SK-N-SH treated with all-trans-retinoic acid at 6 μM for 48 hours (cell line): Measurements from ENCODE around the gene NR2C1.

ENCODE experiments used
- ATAC-seq: fragments of 200-7000 bp; cut with Tn5 transposase; 3 replicates; pipeline ENCODE4 v1.9.1; 2020; ENCODE audit warnings: mild to moderate bottlenecking, moderate library complexity
- ARNTL ChIP-seq: fragments of 450-650 bp; formaldehyde crosslinking; IDR thresholded peaks from 2 replicates; pipeline ENCODE4 v1.5.0; 2020; ENCODE audit warnings: low read depth, mild to moderate bottlenecking, moderate library complexity, borderline replicate concordance
- BACH2 ChIP-seq: fragments of 250-450 bp; sonication (Bioruptor Pico); IDR thresholded peaks from 2 replicates; pipeline ENCODE4 v1.9.0; 2021; ENCODE audit warnings: mild to moderate bottlenecking, borderline replicate concordance
- CREB5 ChIP-seq: fragments of 250-450 bp; sonication (Bioruptor Pico); IDR thresholded peaks from 2 replicates; pipeline ENCODE4 v1.5.1; 2020; ENCODE audit warnings: low read depth, mild to moderate bottlenecking, moderate library complexity
- CSDC2 ChIP-seq: fragments of 250-450 bp; sonication (Bioruptor Pico); IDR thresholded peaks from 2 replicates; pipeline ENCODE4 v1.5.0; 2020; ENCODE audit warnings: mild to moderate bottlenecking, moderate library complexity
- ESRRG ChIP-seq: fragments of 250-450 bp; sonication (Bioruptor Pico); IDR thresholded peaks from 2 replicates; pipeline ENCODE4 v1.6.1; 2021; ENCODE audit warnings: mild to moderate bottlenecking
- GLIS3 ChIP-seq: fragments of 250-450 bp; sonication (Bioruptor Pico); IDR thresholded peaks from 2 replicates; pipeline ENCODE4 v1.5.0; 2020; ENCODE audit warnings: mild to moderate bottlenecking, moderate library complexity
- ISL1 ChIP-seq: fragments of 250-450 bp; sonication (Bioruptor Pico); IDR thresholded peaks from 2 replicates; pipeline ENCODE4 v2.1.2; 2022; ENCODE audit warnings: mild to moderate bottlenecking, moderate library complexity
- OSR1 ChIP-seq: fragments of 250-450 bp; sonication (Bioruptor Pico); IDR thresholded peaks from 2 replicates; pipeline ENCODE4 v1.8.0; 2022; ENCODE audit warnings: moderate library complexity, mild to moderate bottlenecking, inconsistent platforms
- PPARA ChIP-seq: fragments of 250-450 bp; sonication (Bioruptor Pico); IDR thresholded peaks from 2 replicates; pipeline ENCODE4 v1.5.0; 2020; ENCODE audit warnings: mild to moderate bottlenecking, borderline replicate concordance
- RARB ChIP-seq: fragments of 250-450 bp; sonication (Bioruptor Pico); IDR thresholded peaks from 2 replicates; pipeline ENCODE4 v1.8.0; 2021; ENCODE audit warnings: mild to moderate bottlenecking, moderate library complexity
- SNAI2 ChIP-seq: fragments of 250-450 bp; sonication (Bioruptor Pico); IDR thresholded peaks from 2 replicates; pipeline ENCODE4 v1.5.0; 2020; ENCODE audit warnings: mild to moderate bottlenecking, moderate library complexity
- TCF4 ChIP-seq: fragments of 250-450 bp; sonication (Bioruptor Pico); IDR thresholded peaks from 2 replicates; pipeline ENCODE4 v1.8.0; 2021; ENCODE audit warnings: mild to moderate bottlenecking, moderate library complexity, borderline replicate concordance
- TOX ChIP-seq: fragments of 250-450 bp; sonication (Bioruptor Pico); IDR thresholded peaks from 2 replicates; pipeline ENCODE4 v1.8.0; 2021; ENCODE audit warnings: mild to moderate bottlenecking, moderate library complexity, borderline replicate concordance
- TSHZ2 ChIP-seq: fragments of 250-450 bp; sonication (Bioruptor Pico); IDR thresholded peaks from 2 replicates; pipeline ENCODE4 v1.5.0; 2020; ENCODE audit warnings: mild to moderate bottlenecking, moderate library complexity
- ZC3H10 ChIP-seq: fragments of 250-450 bp; sonication (Bioruptor Pico); IDR thresholded peaks from 2 replicates; pipeline ENCODE4 v1.5.1; 2021; ENCODE audit warnings: mild to moderate bottlenecking, moderate library complexity
- ZFP3 ChIP-seq: fragments of 250-450 bp; sonication (Bioruptor Pico); IDR thresholded peaks from 2 replicates; pipeline ENCODE4 v1.5.0; 2020; ENCODE audit warnings: mild to moderate bottlenecking, moderate library complexity
- ZFP30 ChIP-seq: fragments of 450-650 bp; formaldehyde crosslinking; IDR thresholded peaks from 2 replicates; pipeline ENCODE4 v1.5.0; 2022; ENCODE audit warnings: mild to moderate bottlenecking, moderate library complexity
- ZNF565 ChIP-seq: fragments of 450-650 bp; formaldehyde crosslinking; conservative IDR thresholded peaks from 2 replicates; pipeline ENCODE4 v1.5.0; 2020; ENCODE audit warnings: low read depth, mild to moderate bottlenecking, moderate library complexity
- ZNF70 ChIP-seq: fragments of 450-650 bp; formaldehyde crosslinking; IDR thresholded peaks from 2 replicates; pipeline ENCODE4 v1.5.0; 2020; ENCODE audit warnings: mild to moderate bottlenecking, moderate library complexity
- ZNF8 ChIP-seq: fragments of 450-650 bp; formaldehyde crosslinking; IDR thresholded peaks from 2 replicates; pipeline ENCODE4 v1.5.0; 2020; ENCODE audit warnings: mild to moderate bottlenecking, moderate library complexity
- TF ChIP-seq, protein P1 (sequence below): fragments of 250-450 bp; sonication (Bioruptor Pico); IDR thresholded peaks from 2 replicates; pipeline ENCODE4 v1.8.0; 2021; ENCODE audit warnings: low read depth, mild to moderate bottlenecking, moderate library complexity, borderline replicate concordance
- TF ChIP-seq, protein P2 (sequence below): fragments of 250-450 bp; sonication (Bioruptor Pico); IDR thresholded peaks from 2 replicates; pipeline ENCODE4 v1.8.0; 2020; ENCODE audit warnings: mild to moderate bottlenecking, moderate library complexity, borderline replicate concordance
- TF ChIP-seq, protein P3 (sequence below): fragments of 250-450 bp; sonication (Bioruptor Pico); IDR thresholded peaks from 2 replicates; pipeline ENCODE4 v1.5.1; 2021; ENCODE audit warnings: mild to moderate bottlenecking, moderate library complexity

The NR2C1 gene

DNA sequence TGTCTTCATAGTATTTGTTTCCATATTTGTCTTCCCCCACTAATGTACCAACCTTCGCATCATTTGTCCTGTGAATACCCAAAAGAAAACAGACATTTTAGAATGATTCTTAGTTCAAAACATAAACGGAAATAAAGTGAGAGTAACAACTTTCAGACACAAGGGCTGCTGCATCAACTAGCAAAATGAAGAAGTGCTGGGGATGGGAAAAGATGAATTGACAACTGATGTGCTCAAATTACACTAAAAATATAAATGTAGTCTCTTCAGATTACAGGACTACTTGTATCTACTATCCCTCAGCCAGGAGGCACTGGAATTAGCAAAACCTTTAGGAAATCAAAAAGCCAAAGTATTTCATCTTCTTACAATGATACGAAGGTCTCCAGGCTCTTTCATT lies 70.7 kb downstream of the NR2C1 start:
- no peak for TF ChIP-seq ARNTL (CRISPR knock-in tag)
- peak; percentile 8 for ATAC-seq

GRCh38 chr12:94998326-94998725 lies 75.1 kb downstream of the NR2C1 start:
- no peak for TF ChIP-seq ZFP30 (CRISPR knock-in tag)
- TF ChIP-seq TOX (CRISPR knock-in tag), result no peak
- no peak for TF ChIP-seq GLIS3 (CRISPR knock-in tag)
- TF ChIP-seq ESRRG (CRISPR knock-in tag), result no peak
- TF ChIP-seq PPARA (CRISPR knock-in tag), result no peak
- no peak for TF ChIP-seq ZNF565 (CRISPR knock-in tag)
- no peak for TF ChIP-seq OSR1 (CRISPR knock-in tag)
- no peak for TF ChIP-seq RARB (CRISPR knock-in tag)
- TF ChIP-seq SNAI2 (CRISPR knock-in tag), result no peak
- no peak for TF ChIP-seq CREB5 (CRISPR knock-in tag)
- TF ChIP-seq CSDC2, result no peak
- TF ChIP-seq, protein P1, sequence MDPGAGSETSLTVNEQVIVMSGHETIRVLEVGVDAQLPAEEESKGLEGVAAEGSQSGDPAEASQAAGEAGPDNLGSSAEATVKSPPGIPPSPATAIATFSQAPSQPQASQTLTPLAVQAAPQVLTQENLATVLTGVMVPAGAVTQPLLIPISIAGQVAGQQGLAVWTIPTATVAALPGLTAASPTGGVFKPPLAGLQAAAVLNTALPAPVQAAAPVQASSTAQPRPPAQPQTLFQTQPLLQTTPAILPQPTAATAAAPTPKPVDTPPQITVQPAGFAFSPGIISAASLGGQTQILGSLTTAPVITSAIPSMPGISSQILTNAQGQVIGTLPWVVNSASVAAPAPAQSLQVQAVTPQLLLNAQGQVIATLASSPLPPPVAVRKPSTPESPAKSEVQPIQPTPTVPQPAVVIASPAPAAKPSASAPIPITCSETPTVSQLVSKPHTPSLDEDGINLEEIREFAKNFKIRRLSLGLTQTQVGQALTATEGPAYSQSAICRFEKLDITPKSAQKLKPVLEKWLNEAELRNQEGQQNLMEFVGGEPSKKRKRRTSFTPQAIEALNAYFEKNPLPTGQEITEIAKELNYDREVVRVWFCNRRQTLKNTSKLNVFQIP (CRISPR knock-in tag), result no peak
- no peak for TF ChIP-seq ZC3H10 (CRISPR knock-in tag)
- TF ChIP-seq ZNF70 (CRISPR knock-in tag), result no peak
- no peak for TF ChIP-seq ZNF8
- no peak for TF ChIP-seq ISL1
- TF ChIP-seq, protein P2, sequence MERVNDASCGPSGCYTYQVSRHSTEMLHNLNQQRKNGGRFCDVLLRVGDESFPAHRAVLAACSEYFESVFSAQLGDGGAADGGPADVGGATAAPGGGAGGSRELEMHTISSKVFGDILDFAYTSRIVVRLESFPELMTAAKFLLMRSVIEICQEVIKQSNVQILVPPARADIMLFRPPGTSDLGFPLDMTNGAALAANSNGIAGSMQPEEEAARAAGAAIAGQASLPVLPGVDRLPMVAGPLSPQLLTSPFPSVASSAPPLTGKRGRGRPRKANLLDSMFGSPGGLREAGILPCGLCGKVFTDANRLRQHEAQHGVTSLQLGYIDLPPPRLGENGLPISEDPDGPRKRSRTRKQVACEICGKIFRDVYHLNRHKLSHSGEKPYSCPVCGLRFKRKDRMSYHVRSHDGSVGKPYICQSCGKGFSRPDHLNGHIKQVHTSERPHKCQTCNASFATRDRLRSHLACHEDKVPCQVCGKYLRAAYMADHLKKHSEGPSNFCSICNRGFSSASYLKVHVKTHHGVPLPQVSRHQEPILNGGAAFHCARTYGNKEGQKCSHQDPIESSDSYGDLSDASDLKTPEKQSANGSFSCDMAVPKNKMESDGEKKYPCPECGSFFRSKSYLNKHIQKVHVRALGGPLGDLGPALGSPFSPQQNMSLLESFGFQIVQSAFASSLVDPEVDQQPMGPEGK (CRISPR knock-in tag), result no peak
- TF ChIP-seq TCF4 (CRISPR knock-in tag), result no peak
- no peak for TF ChIP-seq ARNTL (CRISPR knock-in tag)
- ATAC-seq, result no peak

- no peak for TF ChIP-seq ZNF565 (CRISPR knock-in tag)
- TF ChIP-seq ZFP3 (CRISPR knock-in tag), result no peak
- TF ChIP-seq, protein P3, sequence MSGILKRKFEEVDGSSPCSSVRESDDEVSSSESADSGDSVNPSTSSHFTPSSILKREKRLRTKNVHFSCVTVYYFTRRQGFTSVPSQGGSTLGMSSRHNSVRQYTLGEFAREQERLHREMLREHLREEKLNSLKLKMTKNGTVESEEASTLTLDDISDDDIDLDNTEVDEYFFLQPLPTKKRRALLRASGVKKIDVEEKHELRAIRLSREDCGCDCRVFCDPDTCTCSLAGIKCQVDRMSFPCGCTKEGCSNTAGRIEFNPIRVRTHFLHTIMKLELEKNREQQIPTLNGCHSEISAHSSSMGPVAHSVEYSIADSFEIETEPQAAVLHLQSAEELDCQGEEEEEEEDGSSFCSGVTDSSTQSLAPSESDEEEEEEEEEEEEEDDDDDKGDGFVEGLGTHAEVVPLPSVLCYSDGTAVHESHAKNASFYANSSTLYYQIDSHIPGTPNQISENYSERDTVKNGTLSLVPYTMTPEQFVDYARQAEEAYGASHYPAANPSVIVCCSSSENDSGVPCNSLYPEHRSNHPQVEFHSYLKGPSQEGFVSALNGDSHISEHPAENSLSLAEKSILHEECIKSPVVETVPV (CRISPR knock-in tag), result no peak
- no peak for TF ChIP-seq ZNF8
- no peak for TF ChIP-seq RARB (CRISPR knock-in tag)
- no peak for TF ChIP-seq ZFP30 (CRISPR knock-in tag)
- no peak for TF ChIP-seq TSHZ2 (CRISPR knock-in tag)
- TF ChIP-seq CREB5 (CRISPR knock-in tag), result no peak
- no peak for TF ChIP-seq BACH2 (CRISPR knock-in tag)
- no peak for ATAC-seq
Measured at GRCh38 chr12:94997726-94998125, 75.7 kb downstream of the NR2C1 start.
